ENCODE measurements around the gene PCNX1. TPM values are rescaled to one million over a fixed set of nuclear protein-coding genes. Genes with fewer than 3 reads are reported as not detected.

PCNX1 gene
- total and polyA plus RNA-seq, 4 donors, result 5.7 to 41.2 (median 18.2) TPM

DNA sequence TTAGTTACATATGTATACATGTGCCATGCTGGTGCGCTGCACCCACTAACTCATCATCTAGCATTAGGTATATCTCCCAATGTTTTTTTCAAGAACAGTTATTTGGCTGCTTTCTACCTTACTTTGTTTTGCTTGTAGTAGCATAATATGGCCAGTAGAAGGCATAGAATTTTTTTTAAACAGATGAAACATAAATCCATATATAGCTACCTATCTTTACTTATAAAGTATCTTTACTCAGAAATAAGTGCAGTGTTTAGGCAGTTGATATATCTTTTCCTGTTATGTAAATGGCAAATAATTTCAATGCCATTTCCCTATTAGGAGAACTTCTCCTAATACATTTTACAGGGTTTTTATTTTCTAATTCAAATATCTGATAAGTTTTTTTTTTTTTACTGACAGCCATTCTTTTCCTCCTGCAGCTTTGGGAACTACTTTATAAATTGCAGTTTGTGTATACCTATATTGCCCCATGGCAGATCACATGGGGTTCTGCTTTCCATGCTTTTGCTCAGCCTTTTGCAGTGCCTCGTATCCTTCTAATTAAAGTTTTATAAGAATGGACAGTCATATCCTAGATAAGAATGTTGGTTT is 143.1 kb downstream of the PCNX1 start:
- Histone ChIP-seq H3K27me3 (ENCODE audit: control insufficient read depth in 4 of 4, insufficient read depth in 4 of 4, low read length in 3 of 4) (no peaks in the 10 kb centered on the region), H3K9me3 (ENCODE audit: control insufficient read depth in 4 of 4, low read length in 3 of 4) (no peaks in the 10 kb centered on the region), H3K4me1 (ENCODE audit: control insufficient read depth in 4 of 4, insufficient read depth in 4 of 4, low read length in 3 of 4) (peaks cover 0 to 7% (median 3%) of the 10 kb centered on the region in 4 donors), H3K27ac (ENCODE audit: low read depth in 1 of 2, low read length in 2 of 2) (no peak overlapping the region), H3K4me3 (ENCODE audit: low read depth in 1 of 3, low read length in 3 of 3) (no peak overlapping the region), H3K36me3 (ENCODE audit: control insufficient read depth in 4 of 4, insufficient read depth in 3 of 4, low read depth in 1 of 4, low read length in 3 of 4) (peaks cover 0 to 36% (median 20%) of the 10 kb centered on the region in 4 donors), H3K9ac (ENCODE audit: low read depth in 1 of 2, low read length in 2 of 2) (no peak overlapping the region)
- WGBS, result 98% methylated on average over 2 of the region's 2 CpGs
- TF ChIP-seq JUND (IDR thresholded peaks at IDR 0.05) (no peak), HNF4A (conservative IDR thresholded peaks at IDR 0.05) (no peak), GABPA (IDR thresholded peaks at IDR 0.05 in 1 of 2, conservative IDR thresholded peaks at IDR 0.05 in 1 of 2) (no peak), FOXA1 (IDR thresholded peaks at IDR 0.05) (no peak), SP1 (IDR thresholded peaks at IDR 0.05) (no peak), TAF1 (conservative IDR thresholded peaks at IDR 0.05) (no peak), RAD21 (IDR thresholded peaks at IDR 0.05) (peak in 1 of 2 donors; percentile 7), ATF3 (IDR thresholded peaks at IDR 0.05) (no peak)
- TF ChIP-seq, protein P1, sequence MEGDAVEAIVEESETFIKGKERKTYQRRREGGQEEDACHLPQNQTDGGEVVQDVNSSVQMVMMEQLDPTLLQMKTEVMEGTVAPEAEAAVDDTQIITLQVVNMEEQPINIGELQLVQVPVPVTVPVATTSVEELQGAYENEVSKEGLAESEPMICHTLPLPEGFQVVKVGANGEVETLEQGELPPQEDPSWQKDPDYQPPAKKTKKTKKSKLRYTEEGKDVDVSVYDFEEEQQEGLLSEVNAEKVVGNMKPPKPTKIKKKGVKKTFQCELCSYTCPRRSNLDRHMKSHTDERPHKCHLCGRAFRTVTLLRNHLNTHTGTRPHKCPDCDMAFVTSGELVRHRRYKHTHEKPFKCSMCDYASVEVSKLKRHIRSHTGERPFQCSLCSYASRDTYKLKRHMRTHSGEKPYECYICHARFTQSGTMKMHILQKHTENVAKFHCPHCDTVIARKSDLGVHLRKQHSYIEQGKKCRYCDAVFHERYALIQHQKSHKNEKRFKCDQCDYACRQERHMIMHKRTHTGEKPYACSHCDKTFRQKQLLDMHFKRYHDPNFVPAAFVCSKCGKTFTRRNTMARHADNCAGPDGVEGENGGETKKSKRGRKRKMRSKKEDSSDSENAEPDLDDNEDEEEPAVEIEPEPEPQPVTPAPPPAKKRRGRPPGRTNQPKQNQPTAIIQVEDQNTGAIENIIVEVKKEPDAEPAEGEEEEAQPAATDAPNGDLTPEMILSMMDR (IDR thresholded peaks at IDR 0.05; ENCODE audit: low read depth, low read length, missing input control), result peak; percentile 20
- no peak for DNase-seq (ENCODE audit: low spot score)

- Histone ChIP-seq H3K4me3 (ENCODE audit: low read depth in 1 of 3, low read length in 3 of 3) (no peak overlapping the region), H3K36me3 (ENCODE audit: control insufficient read depth in 4 of 4, insufficient read depth in 3 of 4, low read depth in 1 of 4, low read length in 3 of 4) (peaks cover 5 to 30% (median 19%) of the 10 kb centered on the region in 4 donors), H3K27me3 (ENCODE audit: control insufficient read depth in 4 of 4, insufficient read depth in 4 of 4, low read length in 3 of 4) (no peaks in the 10 kb centered on the region), H3K9ac (ENCODE audit: low read depth in 1 of 2, low read length in 2 of 2) (no peak overlapping the region), H3K27ac (ENCODE audit: low read depth in 1 of 2, low read length in 2 of 2) (no peak overlapping the region), H3K4me1 (ENCODE audit: control insufficient read depth in 4 of 4, insufficient read depth in 4 of 4, low read length in 3 of 4) (peaks cover 0 to 7% (median 3%) of the 10 kb centered on the region in 4 donors), H3K9me3 (ENCODE audit: control insufficient read depth in 4 of 4, low read length in 3 of 4) (no peaks in the 10 kb centered on the region)
- whole genome bisulfite sequencing, result 67% methylated on average over 3 of the region's 3 CpGs
- TF ChIP-seq FOXA2 (IDR thresholded peaks at IDR 0.05) (no peak), HNF4A (conservative IDR thresholded peaks at IDR 0.05) (peak; percentile 69 to 78), RXRA (IDR thresholded peaks at IDR 0.05) (peak in 1 of 2 donors; percentile 13), GABPA (IDR thresholded peaks at IDR 0.05 in 1 of 2, conservative IDR thresholded peaks at IDR 0.05 in 1 of 2) (no peak)
- TF ChIP-seq, protein P2, sequence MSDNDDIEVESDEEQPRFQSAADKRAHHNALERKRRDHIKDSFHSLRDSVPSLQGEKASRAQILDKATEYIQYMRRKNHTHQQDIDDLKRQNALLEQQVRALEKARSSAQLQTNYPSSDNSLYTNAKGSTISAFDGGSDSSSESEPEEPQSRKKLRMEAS (IDR thresholded peaks at IDR 0.05), result no peak
- DNase-seq (ENCODE audit: low spot score), result no peak
These were observed 147.4 kb downstream of the PCNX1 start for GRCh38 chr14:71054706-71055105.

- peaks cover 0 to 7% (median 3%) of the 10 kb centered on the region in 4 donors for H3K4me1 ChIP-seq (ENCODE audit: control insufficient read depth in 4 of 4, insufficient read depth in 4 of 4, low read length in 3 of 4)
- 98% methylated on average over 1 of the region's 1 CpG for WGBS
- H3K36me3 ChIP-seq (ENCODE audit: control insufficient read depth in 4 of 4, insufficient read depth in 3 of 4, low read depth in 1 of 4, low read length in 3 of 4), result peaks cover 6 to 42% (median 31%) of the 10 kb centered on the region in 4 donors
- H3K9me3 ChIP-seq (ENCODE audit: control insufficient read depth in 4 of 4, low read length in 3 of 4), result no peaks in the 10 kb centered on the region
- DNase-seq (ENCODE audit: low spot score), result no peak
- no peak overlapping the region for H3K27ac ChIP-seq (ENCODE audit: low read depth in 1 of 2, low read length in 2 of 2)
- H3K4me3 ChIP-seq (ENCODE audit: low read depth in 1 of 3, low read length in 3 of 3), result no peak overlapping the region
- TF ChIP-seq SP1 (IDR thresholded peaks at IDR 0.05) (no peak), ZBTB33 (IDR thresholded peaks at IDR 0.05) (no peak), EGR1 (IDR thresholded peaks at IDR 0.05; ENCODE audit: low read depth in 2 of 2) (no peak), FOXA2 (IDR thresholded peaks at IDR 0.05) (no peak), ATF3 (IDR thresholded peaks at IDR 0.05) (no peak), NR2F2 (IDR thresholded peaks at IDR 0.05) (no peak)
- TF ChIP-seq, protein P2 (IDR thresholded peaks at IDR 0.05), result no peak
- no peaks in the 10 kb centered on the region for H3K27me3 ChIP-seq (ENCODE audit: control insufficient read depth in 4 of 4, insufficient read depth in 4 of 4, low read length in 3 of 4)
- H3K9ac ChIP-seq (ENCODE audit: low read depth in 1 of 2, low read length in 2 of 2), result no peak overlapping the region
These were observed 148.9 kb downstream of the PCNX1 start for GRCh38 chr14:71056168-71056567.

Data from liver (tissue), 9 donors.